Middle frontal gyrus (tissue), 1 donor: Measurements from ENCODE around the gene EGFL8.

Source experiments
- DNase-seq: peaks from one replicate; pipeline ENCODE4 v3.0.0-alpha.2; 2015; ENCODE audit warnings: low spot score; ENCODE audit errors: extremely low spot score

Gene EGFL8

GRCh38 chr6:32167761-32168262 lies 3.4 kb downstream of the EGFL8 start:
- no peak for DNase-seq

DNA sequence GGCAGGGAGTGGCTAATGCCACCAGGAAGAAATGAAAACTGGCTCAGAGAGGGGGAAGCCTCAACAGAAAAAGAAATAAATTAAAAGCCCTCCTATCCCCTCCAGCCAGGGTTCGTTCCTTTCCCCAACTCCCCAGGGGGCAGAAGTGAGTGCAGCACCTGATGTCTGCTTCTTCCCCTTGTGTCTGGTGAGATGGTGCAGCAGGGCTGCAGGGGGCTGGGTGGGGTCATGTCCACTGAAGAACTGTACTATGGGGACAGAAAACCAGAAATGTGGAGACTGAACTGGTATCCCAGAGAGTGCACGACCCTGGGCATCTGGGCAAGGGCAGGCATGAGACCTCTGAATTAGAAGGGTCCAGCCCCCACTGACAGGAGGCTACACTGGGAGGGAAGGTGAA lies 4.0 kb downstream of the EGFL8 start:
- no peak for DNase-seq

- DNase-seq, result no peak
Measured at GRCh38 chr6:32168807-32169591, 4.6 kb downstream of the EGFL8 start.

DNA sequence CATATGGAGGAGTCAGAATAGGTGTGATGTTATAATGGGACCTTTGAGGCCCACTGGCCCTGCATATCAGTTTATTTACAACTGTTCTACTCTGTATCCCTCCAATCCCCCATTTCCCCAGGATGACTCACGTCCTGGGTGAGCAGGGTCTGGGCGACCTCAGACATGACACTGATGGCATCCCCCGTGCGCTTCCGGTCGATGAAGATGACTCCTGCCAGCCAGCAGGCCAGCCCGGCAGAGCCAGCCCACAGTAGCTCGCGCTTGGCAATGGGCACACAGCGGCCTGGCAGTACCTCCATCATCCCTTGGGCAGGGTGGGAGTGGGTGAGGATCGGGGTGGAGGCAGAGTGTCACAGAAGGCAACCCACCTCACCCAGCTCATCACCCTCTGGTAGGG lies 5.9 kb downstream of the EGFL8 start:
- no peak for DNase-seq

DNA sequence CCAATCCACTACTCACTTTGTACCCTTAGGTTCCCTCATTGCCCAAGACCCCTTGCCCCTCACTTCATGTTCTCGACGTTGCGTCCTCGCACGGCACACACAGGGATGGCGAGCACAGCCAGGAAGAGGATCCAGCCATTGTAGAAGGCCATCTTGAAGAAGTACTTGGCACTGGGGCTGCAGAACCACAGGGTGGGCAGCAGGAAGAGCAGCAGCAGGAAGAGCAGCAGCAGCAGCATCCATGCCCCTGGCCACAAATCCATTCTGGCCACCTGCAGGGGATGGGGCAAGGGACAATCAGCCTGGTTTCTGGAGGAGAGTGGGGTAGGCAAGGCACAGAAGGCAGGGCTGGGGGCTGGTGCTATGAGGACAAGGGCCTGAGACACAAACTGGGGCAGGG lies 6.8 kb downstream of the EGFL8 start:
- no peak for DNase-seq

- DNase-seq, result no peak
Measured at GRCh38 chr6:32173051-32173727, 8.8 kb downstream of the EGFL8 start.

DNA sequence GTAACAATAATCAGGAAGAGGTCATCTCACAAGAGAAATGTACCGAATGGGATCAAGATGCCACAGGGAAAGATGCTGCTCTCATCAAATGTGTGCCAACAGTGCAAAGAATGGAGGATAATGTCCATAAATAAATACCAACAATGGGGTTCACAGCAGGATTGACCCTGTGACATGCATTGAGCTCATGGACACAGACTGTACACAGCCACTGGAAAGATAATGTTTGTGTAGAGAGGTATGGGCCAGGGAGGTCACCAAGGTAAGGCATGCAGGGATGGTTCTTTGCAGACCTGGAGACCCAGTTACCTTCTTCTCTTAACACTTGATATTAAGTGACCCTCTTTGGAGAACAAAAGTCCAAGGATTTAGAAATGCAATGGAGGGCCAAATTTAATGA lies 10.0 kb downstream of the EGFL8 start:
- DNase-seq, result no peak

DNA sequence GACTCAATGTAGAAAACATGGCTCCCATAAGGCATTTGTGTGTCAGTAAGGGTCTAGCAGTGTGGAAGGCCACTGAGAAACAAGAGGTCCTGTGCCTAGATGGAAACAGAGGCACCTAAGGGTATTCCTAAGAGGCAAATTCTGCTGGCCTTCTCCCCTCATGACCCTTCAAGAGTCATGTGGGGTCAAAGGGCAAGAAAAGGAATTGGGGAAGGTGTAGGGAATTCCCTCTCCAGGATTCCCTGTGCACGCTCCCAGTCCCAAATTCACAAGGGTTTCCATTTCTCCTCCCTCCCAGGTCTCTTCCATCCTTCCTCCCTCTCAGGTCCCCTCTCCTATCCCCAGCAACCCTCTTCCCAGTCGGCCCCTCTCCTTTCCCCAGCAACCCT lies 10.9 kb downstream of the EGFL8 start:
- no peak for DNase-seq

- peak; percentile 93 for DNase-seq
Measured at GRCh38 chr6:32175711-32176475, 11.5 kb downstream of the EGFL8 start, which contains the start of gene AGPAT1. AGPAT1 (minus strand) TSS chr6:32176084; CDS start chr6:32171496, 4,588 bp downstream.

GRCh38 chr6:32176476-32177182 lies 12.2 kb downstream of the EGFL8 start:
- DNase-seq, result no peak

DNA sequence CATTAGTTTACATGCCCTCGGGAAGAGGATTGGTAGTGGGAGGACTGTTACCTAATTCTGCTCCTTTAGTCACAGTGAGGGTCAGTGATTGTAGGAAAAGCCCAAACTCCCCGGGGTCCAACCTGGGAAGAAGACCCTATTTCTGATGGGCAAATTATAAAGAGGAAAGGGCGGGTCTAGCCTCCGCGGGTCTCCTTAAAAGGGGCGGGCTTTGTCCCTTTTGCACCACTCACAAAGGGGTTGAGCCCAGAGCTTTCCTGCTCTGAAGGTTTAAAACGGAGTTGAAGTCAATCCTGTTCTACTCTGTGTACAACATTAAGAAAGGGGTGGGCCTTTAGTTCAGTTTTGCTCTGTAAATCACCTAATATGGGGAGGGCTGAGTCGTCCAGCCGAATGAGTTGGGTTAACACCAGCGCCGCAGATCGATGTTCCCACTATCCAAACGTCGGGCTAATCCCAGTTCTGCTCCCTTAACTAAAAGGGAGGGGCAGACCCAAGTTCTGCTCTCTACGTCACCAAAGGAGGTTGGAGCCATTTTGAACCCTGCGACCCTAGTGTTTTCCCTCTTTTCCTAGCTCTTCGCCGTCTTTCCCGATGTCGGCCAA lies 12.9 kb downstream of the EGFL8 start:
- no peak for DNase-seq

GRCh38 chr6:32177788-32178546 lies 13.6 kb downstream of the EGFL8 start, which contains the start of gene RNF5:
RNF5 (plus strand) TSS chr6:32178405; CDS start chr6:32178512, 107 bp downstream.
- DNase-seq, result peak; percentile 99

GRCh38 chr6:32178547-32179440 lies 14.4 kb downstream of the EGFL8 start:
- DNase-seq, result no peak

GRCh38 chr6:32179766-32180405 lies 15.5 kb downstream of the EGFL8 start:
- DNase-seq, result no peak

- DNase-seq, result no peak
Measured at GRCh38 chr6:32181148-32181702, 16.8 kb downstream of the EGFL8 start.

DNA sequence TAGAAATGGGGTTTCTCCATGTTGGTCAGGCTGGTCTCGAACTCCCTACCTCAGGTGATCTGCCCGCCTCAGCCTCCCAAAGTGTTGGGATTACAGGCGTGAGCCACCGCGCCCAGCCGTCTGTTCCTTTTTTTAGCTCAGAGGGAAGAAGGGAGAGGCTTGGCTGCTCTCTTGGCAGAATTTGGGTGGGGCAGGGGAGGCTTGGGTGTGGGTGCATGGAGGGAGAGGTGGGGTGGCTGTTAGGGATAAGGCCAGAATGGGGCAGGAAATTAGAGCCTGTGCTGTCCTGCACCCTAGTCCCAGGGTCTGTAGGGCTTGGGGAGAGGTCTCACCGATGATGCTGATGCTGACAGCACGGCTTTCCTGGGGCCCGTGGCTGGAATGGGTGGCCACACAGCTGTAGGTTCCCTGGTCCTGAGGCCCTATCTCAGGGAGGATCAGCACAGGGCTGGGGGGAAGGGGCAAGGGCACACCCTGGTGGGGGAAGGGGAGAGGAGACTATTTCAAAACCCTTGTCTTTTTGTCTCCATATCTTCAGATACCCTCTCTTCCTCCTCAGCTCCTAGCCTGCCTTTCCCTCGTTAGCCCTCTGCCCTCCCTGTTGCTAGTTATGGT lies 17.6 kb downstream of the EGFL8 start:
- no peak for DNase-seq

DNA sequence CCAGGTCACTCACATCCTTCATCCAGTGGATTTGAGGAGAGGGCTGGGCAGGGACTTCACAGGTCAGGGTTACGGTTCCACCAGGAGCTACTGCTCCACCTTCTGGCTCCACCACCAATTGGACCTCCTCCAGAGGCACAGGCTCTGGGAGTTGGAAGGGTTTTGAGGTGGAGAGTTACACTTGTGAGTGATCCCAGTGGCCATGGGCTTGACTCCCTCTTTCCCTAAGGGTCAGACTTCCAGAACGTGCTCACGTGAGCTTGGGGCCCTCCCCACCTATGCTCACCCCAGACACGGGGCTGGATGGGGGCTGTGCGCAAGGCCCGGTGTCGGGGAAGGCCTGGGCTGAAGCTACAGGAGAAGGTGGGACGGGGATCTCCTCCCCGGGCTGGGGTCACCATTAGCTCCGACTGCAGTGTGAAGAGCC lies 18.2 kb downstream of the EGFL8 start:
- no peak for DNase-seq

GRCh38 chr6:32183030-32183429 lies 18.6 kb downstream of the EGFL8 start:
- no peak for DNase-seq
